HG03097 (cell line): ENCODE results near the gene KRT25.

Source experiments
- ATAC-seq: cut with Tn5 transposase; IDR thresholded peaks from one replicate; pipeline ENCODE4 v1.9.1; 2021; ENCODE audit not compliant: unreplicated experiment, low FRiP score

Gene KRT25, protein sequence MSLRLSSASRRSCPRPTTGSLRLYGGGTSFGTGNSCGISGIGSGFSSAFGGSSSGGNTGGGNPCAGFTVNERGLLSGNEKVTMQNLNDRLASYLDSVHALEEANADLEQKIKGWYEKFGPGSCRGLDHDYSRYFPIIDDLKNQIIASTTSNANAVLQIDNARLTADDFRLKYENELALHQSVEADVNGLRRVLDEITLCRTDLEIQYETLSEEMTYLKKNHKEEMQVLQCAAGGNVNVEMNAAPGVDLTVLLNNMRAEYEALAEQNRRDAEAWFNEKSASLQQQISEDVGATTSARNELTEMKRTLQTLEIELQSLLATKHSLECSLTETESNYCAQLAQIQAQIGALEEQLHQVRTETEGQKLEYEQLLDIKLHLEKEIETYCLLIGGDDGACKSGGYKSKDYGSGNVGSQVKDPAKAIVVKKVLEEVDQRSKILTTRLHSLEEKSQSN

GRCh38 chr17:40755231-40755630 is at the start of gene KRT25:
Gene KRT25 (minus strand): TSS chr17:40755331. CDS start chr17:40755271, 60 bp downstream.
- no peak for ATAC-seq

DNA sequence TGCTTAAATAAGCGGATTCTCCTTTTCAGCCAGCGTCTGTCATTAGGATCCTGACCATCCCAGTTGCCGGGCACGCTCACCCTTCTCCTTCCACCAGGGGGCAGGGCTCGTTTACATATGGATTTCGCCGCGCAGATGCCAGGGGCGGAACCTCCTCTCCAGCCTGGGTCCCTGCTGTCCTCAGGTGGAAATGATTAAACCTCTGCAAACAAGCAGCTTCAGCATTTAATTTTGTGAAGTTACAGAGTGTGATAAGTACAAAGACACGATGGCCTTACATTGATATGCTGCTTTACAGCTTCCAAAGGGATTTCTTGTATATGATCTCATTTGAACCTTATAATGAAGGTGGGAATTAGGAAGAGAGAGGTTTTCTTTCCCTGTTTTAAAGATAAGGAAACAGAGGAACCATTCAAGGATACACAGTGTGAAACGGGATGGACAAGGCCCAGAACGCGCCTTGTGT is 48.5 kb upstream of the KRT25 start:
- ATAC-seq = no peak

DNA sequence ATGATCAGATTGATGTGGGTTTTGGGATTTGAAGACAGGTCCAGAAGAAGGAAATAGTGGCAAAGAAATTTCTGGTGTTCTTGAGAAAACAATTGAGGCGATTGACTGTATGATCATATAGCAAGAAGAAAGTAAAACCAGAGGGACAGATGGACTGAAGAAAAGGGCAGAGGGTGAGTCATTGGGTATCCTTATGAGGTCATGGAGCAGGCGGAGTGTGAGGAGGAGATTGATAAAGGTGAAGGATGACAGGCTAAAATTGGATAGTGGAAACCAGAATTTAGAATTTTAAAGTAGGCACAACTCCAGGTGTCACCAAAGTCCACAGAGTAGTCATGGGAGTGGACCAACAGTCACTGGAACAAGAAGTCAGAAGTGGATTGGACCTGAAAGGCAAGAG is 46.0 kb upstream of the KRT25 start:
- ATAC-seq = no peak

DNA sequence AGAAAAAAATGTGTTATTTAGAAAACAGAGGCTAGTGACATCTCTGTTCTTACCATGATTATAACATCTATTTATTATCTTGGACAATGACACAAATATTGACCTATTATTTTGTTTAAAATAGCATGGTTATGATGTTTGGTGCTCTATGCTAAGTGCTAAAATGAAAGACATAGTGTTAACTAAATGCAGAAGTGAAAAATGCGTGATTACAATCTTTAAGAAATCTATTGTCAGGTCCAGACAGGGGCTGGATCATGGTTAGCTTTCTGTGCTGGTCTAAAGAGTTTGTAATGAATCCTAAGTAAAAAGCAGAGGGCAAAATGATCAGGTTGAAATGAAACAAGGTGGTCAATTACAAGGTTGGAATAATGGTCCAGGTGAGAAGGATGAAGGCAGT is 45.2 kb upstream of the KRT25 start:
- ATAC-seq = no peak

DNA sequence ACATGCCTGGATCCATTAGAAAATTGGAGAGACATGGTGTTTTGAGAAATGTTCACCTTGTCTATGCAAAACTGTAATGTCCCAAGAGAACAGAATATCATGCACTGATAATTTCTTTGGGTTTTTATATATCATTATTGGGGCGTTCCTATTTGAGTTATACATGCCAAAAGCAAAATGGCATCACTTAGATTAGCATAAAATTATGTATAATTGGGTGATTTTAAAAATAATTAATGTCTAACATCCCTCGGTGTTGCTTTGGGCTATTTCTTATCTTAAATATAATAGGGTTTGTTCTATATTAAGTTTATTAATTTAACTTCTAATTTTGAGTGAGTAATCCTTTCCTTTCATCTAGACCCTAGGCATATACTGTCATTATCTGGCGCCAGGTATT is 44.7 kb upstream of the KRT25 start, which contains the start of gene KRT28:
Gene KRT28, minus strand, starts transcription at position 101 of the 400 bp plus-strand sequence. Its CDS starts 66 bp downstream, at position 35.
- ATAC-seq = no peak

GRCh38 chr17:40796846-40797245 is 41.7 kb upstream of the KRT25 start:
- ATAC-seq = no peak

DNA sequence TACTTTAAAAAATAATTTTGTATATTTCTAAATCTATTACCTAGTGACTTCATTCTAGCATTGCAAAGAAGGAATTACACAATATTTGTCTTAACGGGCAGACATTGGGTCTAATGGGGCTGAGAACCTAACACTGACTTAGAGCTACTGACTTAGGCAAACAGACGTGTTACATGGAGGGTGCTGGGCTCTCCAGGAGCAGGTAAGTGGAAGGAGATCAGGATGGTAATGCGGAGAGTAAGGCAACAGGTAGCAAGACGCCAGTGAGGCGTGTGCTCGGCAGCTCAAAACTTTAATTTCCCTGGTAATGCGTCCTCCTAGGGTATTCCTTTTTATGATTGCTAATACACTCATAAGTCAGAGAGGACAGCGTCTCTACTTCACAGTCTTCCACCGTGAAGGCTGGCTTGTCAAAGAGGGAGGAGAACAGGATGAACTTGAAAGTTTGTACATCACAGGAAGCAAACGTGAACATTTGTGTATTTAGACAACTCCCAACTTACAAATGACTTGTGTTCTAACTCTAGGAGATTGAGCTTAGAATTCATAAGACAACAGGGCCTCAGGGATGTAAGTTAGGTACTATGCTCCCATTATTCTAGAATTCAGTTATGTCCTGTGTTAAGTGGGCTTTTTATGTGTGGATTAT is 40.0 kb upstream of the KRT25 start:
- ATAC-seq = no peak

GRCh38 chr17:40794466-40794865 is 39.3 kb upstream of the KRT25 start:
- no peak for ATAC-seq

- ATAC-seq = no peak
These were observed 38.7 kb upstream of the KRT25 start for GRCh38 chr17:40793832-40794231.

- ATAC-seq = no peak
These were observed 36.8 kb upstream of the KRT25 start for GRCh38 chr17:40791787-40792436.

DNA sequence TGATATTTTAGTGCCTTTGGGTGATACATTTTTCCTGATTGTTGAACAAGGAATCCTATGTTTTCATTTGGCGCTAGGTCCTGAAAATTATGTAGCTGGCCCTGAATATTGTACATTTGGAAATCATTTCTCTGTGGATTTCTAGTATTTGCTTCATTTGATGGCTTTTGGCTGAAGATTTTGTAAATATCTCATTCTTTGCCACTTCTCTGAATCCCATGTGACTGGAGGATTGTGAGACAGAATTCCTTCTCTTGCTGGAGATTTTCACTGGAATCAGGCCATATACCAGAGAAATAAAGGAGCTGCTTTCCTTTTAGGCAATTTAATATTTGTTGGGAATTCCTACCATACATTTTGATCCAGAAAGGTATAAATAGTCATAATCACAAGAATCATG is 36.0 kb upstream of the KRT25 start:
- ATAC-seq = no peak

DNA sequence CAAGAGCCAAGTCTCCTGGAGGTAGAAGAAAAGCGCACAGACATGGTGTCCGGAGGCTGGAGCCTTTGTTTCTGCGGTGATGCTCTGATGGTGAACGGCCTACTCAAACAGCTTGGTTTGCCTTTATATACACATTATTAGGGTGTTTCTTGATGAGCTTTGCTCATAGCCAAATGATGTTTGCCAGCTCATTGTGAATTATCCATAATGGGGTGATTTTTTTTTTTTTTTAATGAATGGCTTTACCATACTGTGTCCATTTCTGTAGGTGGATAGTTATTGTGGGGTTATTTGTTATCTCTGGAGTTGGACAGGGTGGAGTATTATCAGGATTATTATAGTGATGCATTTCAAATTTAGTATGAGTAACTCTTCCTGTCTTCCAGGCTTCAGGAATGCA is 27.3 kb upstream of the KRT25 start, which contains the start of gene KRT27:
Gene KRT27, minus strand, starts transcription at position 101 of the 400 bp plus-strand sequence. Its CDS starts 57 bp downstream, at position 44.
- no peak for ATAC-seq

DNA sequence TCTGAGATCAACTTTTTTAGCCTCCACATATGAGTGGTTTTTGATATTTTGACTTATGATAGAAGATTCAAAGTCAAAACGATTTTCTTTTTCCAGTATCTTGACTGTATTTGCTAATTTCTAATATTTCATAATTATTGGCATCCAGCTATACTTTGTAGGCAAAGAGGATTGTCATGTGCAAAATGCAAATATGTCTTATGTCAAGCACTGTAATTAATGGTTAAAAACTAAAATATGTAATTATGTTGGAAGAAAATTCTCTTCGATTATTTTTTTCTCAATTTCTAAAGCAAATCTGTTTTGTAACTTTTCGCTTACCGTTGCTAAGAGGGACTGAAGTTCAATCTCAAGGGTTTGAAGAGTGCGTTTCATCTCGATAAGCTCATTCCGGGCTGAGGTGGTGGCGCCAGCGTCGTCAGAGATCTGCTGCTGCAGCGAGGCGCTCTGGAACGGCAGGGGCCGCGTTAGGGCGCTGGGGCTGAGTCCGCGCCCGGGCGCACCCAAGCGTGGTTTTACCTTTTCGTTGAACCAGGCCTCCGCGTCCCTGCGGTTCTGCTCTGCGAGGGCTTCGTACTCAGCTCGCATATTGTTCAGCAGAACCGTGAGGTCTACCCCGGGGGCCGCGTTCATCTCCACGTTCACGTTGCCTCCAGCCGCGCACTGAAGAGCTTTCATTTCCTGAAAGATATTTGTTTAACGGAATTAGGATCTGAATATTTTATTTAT is 24.2 kb upstream of the KRT25 start:
- ATAC-seq = no peak

- no peak for ATAC-seq
These were observed 23.3 kb upstream of the KRT25 start for GRCh38 chr17:40778461-40778860.

GRCh38 chr17:40777971-40778370 is 22.8 kb upstream of the KRT25 start:
- ATAC-seq = no peak

GRCh38 chr17:40777459-40777858 is 22.3 kb upstream of the KRT25 start:
- ATAC-seq = no peak

DNA sequence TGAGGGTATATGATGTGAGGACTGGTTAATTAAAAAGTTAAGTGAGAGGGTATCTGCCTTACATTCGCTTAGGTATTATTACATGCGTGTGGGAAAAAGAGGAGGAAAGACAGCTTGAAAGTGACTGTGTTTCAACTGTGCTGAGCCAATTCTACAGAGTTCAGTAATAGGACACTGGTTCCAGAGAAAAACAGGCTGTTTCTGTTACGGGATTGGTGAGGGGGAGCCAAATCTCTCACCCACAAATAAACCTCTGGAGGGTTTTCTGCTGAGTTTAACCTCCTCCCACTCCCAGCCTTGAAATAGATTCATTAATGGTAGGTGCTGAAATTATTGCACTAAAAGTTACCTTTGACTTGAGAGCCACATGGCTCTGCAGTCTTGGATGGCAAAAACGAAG is 20.8 kb upstream of the KRT25 start:
- no peak for ATAC-seq

- ATAC-seq = no peak
These were observed 17.0 kb upstream of the KRT25 start, which contains the start of gene KRT26 for GRCh38 chr17:40772101-40772500. Gene KRT26 (minus strand): TSS chr17:40772201. CDS start chr17:40772113, 88 bp downstream.

GRCh38 chr17:40765657-40766056 is 10.5 kb upstream of the KRT25 start:
- no peak for ATAC-seq

DNA sequence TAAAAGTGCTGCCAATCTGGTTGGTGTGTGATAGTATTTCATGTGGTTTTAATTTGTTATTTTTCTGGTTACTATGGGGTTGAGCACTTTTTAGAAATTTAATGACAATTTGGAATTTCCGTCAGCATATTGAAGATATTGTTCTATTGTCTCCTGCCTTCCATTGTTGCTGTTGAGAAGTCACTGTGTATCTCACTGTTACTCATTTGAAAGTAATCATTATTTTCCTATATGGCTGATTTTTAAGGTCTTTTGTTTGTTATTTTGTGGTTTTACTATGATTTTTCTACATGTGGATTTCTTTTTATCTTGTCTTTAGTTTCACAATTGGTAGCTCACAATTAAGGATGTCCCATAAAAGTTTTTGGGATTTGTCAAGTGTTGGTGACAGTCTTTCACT is 8.6 kb upstream of the KRT25 start:
- ATAC-seq = no peak
